OCI-LY1 (cell line): ENCODE data around the gene COL18A1.

Source experiments
- EZH2 ChIP-seq: fragments of 200-600 bp; sonication (generic), shearing (Covaris generic); IDR thresholded peaks from 2 replicates; pipeline ENCODE4 v1.8.0; 2017; ENCODE audit warnings: borderline replicate concordance, mixed run types, mild to moderate bottlenecking, antibody characterized with exemption, low read length, moderate library complexity, mixed read lengths
- TF ChIP-seq, protein P1 (sequence below): fragments of 200-600 bp; sonication (generic), shearing (Covaris generic); IDR thresholded peaks from 2 replicates; pipeline ENCODE4 v1.5.1; 2017; ENCODE audit warnings: mild to moderate bottlenecking, antibody characterized with exemption, low read length, moderate library complexity, mixed read lengths

DNA sequence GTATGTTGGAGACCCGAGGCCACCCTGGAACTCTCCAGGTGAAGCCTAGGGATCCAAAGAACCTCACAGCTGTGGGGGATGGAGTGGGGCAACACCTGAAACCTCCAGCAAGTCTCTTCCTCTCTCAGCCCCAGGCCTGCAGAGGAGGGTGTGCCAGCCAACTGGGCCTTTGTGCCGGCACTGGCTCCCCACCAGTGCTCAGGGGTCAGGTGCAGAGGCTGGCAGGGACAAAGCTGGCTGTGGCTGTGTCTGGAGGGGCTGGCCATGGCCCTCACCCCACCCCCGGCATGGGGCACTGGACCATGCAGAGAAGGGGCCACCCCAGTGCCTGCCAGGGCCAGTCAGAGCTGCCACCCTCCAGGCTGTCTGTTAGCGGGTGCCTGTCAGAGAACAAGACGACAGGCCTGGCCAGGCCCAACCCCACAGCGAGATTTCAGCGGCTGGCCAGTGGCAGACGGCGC lies 3.9 kb downstream of the COL18A1 start:
- TF ChIP-seq, protein P1, sequence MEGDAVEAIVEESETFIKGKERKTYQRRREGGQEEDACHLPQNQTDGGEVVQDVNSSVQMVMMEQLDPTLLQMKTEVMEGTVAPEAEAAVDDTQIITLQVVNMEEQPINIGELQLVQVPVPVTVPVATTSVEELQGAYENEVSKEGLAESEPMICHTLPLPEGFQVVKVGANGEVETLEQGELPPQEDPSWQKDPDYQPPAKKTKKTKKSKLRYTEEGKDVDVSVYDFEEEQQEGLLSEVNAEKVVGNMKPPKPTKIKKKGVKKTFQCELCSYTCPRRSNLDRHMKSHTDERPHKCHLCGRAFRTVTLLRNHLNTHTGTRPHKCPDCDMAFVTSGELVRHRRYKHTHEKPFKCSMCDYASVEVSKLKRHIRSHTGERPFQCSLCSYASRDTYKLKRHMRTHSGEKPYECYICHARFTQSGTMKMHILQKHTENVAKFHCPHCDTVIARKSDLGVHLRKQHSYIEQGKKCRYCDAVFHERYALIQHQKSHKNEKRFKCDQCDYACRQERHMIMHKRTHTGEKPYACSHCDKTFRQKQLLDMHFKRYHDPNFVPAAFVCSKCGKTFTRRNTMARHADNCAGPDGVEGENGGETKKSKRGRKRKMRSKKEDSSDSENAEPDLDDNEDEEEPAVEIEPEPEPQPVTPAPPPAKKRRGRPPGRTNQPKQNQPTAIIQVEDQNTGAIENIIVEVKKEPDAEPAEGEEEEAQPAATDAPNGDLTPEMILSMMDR, result no peak
- TF ChIP-seq EZH2, result no peak
